ENCODE results near the gene TAF6L.

DNA sequence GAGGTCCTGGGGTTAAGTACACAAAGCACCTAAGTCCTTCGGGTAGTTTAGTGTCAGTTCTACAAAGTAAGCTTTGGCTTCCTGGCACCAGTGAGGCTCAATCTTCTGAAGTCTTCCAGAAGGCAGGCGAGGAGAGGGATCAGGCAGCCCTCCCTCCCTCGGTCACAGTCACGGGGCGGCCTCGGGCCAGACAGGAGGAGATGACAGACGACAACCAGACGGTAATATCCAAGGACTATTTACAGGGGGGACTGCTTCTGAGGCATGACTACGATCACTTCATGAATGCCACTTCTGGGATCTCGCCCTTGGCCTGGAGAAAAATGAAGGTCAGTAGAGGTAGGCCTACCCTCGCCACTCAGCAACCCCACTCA, 21.0 kb downstream of the TAF6L start:
- TF ChIP-seq, protein P1, sequence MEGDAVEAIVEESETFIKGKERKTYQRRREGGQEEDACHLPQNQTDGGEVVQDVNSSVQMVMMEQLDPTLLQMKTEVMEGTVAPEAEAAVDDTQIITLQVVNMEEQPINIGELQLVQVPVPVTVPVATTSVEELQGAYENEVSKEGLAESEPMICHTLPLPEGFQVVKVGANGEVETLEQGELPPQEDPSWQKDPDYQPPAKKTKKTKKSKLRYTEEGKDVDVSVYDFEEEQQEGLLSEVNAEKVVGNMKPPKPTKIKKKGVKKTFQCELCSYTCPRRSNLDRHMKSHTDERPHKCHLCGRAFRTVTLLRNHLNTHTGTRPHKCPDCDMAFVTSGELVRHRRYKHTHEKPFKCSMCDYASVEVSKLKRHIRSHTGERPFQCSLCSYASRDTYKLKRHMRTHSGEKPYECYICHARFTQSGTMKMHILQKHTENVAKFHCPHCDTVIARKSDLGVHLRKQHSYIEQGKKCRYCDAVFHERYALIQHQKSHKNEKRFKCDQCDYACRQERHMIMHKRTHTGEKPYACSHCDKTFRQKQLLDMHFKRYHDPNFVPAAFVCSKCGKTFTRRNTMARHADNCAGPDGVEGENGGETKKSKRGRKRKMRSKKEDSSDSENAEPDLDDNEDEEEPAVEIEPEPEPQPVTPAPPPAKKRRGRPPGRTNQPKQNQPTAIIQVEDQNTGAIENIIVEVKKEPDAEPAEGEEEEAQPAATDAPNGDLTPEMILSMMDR (optimal IDR thresholded peaks at IDR 0.05 in 1 of 3, IDR thresholded peaks at IDR 0.05 in 1 of 3, conservative IDR thresholded peaks at IDR 0.05 in 1 of 3; ENCODE audit: extremely low read depth in 1 of 3, insufficient read depth in 2 of 3, low read length in 3 of 3) = no peak
- TF ChIP-seq EZH2 (IDR thresholded peaks at IDR 0.05; ENCODE audit: low read length) = no peak

All from keratinocyte (primary cell).